HG03521 (cell line): Measurements from ENCODE around the gene WWC1.
"Not testable (repeated sequence)": the region's sequence is repeated elsewhere in the genome, so short reads cannot be mapped to it uniquely, and the experiment has no call there.

Source experiments
- ATAC-seq: cut with Tn5 transposase; IDR thresholded peaks from one replicate; pipeline ENCODE4 v1.9.1; 2021; ENCODE audit warnings: mild to moderate bottlenecking, moderate library complexity; ENCODE audit not compliant: unreplicated experiment

WWC1 gene

DNA sequence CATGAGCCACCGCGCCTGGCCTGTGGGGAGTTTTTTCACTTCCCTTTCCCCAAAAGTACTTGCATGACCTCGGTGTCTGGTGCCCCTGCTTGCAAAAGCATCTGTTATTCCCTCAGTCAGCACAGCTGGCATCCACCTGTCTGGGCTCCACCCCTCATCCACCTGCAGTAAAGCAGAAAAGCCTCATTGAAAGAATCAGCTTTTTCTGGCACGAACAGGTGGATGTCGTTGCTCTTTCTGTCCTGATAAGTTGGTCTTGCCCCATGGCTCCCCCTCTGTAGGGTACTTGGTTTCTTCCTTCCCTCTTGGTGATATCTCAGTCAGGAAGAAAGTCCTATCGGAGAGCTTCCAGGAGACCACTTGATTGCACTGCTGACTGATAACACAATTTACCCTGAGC is 37.4 kb downstream of the WWC1 start:
- peak; percentile 46 for ATAC-seq

- ATAC-seq, result no peak
These were observed 37.9 kb downstream of the WWC1 start for GRCh38 chr5:168329302-168329701.

GRCh38 chr5:168332042-168332441 is 40.6 kb downstream of the WWC1 start:
- ATAC-seq, result no peak

GRCh38 chr5:168334280-168334679 is 42.8 kb downstream of the WWC1 start:
- ATAC-seq, result no peak

- no peak for ATAC-seq
These were observed 43.2 kb downstream of the WWC1 start for GRCh38 chr5:168334695-168335094.

DNA sequence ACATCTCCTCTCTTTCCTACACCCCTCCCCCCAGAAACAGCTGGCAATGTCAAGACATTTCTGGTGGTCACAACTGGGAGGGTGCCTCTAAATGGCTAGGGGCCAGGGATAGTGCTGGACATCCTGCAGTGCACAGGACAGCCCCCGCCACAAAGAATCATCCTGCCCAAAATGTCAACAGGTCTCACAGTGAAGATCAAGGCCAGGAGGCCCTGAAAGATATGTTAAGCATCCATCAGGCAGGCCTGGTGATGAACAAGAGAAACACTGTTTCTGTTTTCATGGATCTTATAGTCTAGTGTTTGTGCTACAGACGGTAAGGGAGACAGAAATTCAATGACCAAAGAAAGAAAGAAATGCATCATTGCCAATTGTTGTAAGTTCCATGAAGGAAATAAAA is 45.9 kb downstream of the WWC1 start:
- no peak for ATAC-seq

DNA sequence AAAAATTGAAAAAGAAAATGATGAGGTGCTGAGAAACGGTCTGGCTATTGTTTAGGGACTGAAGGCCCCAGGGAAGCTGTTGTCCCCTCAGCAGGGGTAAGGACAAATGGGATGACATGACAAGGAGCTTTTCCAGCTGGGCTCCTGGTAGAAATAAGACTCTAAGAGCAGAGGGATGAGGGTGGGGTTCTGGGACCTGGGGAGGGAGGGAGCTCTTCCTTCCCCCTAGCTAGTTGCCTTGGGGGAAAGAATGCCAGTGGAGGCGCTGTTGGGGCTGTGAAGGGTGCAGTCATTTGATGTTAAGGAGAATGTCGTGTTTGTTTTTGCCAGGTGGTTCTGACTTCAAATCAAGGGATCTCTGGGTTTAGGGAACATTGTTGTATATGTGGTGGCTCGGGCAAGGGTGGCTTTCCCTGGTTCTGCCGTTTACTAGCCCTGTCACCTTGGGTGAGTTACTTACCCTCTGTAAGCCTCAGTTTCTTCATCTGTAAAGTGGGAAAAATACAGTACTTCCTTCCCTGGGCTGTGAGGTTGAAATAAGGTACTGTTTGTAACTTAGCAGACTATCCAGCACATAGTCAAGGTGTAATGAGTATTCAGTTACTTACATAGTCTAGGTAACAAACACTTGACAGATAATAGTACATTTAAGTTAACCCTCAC is 47.8 kb downstream of the WWC1 start:
- no peak for ATAC-seq

DNA sequence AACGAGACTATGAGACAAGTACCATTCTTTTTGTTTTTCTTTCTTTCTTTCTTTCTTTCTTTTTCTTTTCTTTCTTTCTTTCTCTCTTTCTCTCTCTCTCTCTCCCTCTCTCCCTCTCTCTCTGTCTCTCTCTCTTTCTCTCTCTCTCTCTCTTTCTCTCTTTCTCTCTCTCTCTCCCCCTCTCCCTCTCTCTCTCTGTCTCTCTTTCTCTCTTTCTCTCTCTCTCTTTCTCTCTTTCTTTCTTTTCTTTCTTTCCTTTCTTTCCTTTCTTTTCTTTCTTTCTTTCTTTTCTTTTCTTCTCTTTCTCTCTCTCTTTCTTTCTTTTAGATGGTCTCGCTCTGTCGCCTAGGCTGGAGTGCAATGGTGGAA is 48.3 kb downstream of the WWC1 start:
- not testable (repeated sequence) for ATAC-seq

GRCh38 chr5:168340487-168340886 is 49.0 kb downstream of the WWC1 start:
- ATAC-seq, result no peak

- ATAC-seq, result no peak
These were observed 49.7 kb downstream of the WWC1 start for GRCh38 chr5:168341178-168341577.

- no peak for ATAC-seq
These were observed 50.8 kb downstream of the WWC1 start for GRCh38 chr5:168342151-168342825.

DNA sequence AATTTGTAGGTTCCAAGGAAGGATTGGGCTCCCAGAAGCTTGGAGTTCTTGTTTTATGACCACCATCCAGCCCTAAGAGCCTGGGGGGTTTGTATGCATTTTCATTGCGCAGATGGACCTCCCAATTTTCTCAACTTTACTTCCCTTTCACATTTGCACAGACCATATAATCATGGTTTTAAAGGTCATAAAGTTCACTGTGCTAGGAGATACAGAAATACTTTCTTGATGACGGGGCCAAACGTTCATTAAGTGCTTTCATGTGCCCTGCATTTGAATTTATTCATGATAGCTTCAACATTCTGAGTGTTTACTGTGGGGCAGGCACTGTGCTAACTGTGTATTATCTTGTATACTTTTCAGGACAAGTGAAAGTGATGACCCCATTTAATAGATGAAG is 51.5 kb downstream of the WWC1 start:
- ATAC-seq, result no peak

DNA sequence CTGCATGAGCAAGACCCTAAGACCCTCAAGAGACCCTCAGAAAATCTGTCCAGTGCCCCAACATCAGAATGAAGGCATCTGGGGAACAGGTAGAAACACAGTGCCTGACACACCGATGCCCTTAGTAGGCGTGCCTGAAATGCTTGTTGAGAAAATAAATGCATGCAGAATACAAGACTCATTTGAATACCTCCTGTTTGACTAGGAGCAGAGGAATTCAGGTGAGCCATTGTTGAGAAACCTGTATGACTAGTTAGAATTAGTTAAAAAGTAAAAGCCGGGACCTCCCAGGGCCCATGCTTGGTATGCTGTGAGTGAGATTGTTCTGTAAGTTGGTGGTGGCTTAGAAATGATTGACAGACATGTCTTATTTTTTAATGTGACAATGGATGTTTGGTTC is 55.0 kb downstream of the WWC1 start:
- no peak for ATAC-seq

- ATAC-seq, result no peak
These were observed 56.1 kb downstream of the WWC1 start for GRCh38 chr5:168347368-168348083.

DNA sequence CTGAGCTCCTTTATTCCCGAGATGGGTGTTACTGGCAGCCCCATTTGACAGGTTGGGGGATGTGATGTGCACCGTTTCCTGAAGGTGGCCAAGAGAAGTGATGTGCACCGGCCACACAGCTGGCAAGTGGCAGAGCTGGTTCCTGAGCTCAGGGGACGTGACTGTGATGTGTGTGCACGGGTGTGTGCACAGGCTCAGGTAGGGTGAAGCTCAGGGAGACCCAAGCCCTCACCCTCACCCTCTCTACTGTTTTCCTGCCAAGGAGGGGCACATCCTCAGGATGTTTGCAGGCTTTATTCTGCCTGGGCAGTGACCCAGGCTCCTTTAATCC is 56.6 kb downstream of the WWC1 start:
- no peak for ATAC-seq

- no peak for ATAC-seq
These were observed 58.9 kb downstream of the WWC1 start for GRCh38 chr5:168350315-168350714.

DNA sequence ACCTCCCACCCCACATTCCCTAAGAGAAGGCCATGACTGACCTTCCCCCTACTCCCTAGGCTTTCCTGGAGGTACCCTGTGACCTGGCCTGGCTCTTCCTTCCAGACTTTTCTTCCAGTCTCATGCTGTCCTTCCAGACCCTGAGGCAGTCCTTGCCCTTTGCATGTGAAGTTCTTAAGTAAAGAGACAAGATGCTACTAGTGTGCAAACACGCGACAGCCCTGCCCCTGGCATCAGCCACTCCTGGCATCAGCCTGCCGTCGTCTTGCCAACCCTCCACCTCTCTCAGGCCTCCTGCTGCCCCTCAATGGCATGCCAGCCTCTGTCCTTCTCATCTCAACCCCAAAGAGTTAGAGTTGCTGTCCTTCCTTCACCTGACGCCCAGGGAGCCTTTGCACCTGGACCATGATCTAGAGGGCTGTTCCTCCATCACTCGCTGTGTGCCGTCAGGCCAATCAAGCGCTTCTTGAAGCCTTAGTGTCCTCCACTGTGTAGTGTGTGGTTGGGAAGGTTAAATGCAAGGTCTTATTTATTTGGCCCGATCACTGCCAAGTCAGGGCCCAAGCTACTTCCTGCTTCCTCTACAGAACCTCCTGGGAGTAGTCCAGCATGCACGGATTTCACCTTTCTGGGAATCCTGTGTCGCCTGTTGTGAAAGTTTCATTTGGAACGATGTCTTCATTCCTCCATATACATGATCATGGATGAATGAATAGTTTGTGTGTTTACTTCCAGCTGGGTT is 61.9 kb downstream of the WWC1 start:
- ATAC-seq, result no peak

DNA sequence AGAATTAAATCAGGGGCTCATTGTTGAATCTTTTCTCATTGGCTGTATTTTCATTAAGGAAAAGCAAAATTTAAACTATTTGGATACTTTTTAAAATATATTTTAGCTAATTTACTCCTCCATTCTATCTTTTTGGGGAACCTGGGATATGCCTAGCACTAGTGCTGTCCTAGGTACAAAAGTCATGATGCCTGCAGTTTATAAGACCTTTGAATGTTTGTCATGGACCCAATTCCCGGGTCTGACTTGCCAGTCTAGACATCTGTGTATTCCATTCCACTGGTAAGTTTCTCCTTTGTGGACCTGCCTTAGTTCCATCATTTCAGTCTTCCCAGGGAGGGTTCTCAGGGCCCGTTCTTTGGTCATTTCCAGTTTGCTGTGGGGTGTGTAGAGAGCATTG is 63.0 kb downstream of the WWC1 start:
- no peak for ATAC-seq

GRCh38 chr5:168356171-168356570 is 64.7 kb downstream of the WWC1 start:
- no peak for ATAC-seq

DNA sequence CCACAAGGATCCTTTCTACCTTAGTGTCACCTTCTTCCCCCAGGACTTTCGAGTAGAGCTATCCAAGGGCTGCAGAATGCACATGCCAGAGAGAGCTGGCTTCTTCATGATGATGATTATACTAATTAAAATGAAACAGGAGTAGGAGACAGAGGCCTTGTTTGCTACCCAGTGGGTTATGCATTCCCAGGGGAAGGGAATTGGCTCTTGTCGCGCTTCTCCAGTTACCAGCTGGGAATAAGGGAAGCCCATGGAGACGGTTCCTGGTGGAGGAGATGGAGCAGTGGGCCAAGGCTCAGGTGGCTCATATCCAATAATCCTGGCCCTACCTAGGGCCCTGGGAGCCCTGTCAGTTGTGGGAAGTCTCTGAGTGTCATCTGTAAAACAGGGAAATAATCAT is 65.1 kb downstream of the WWC1 start:
- no peak for ATAC-seq

GRCh38 chr5:168357876-168358275 is 66.4 kb downstream of the WWC1 start:
- no peak for ATAC-seq
